GM18499 (cell line): ENCODE data around the gene ZNF311.
"Not testable (repeated sequence)": the region's sequence is repeated elsewhere in the genome, so short reads cannot be mapped to it uniquely, and the experiment has no call there.

Experiments
- ATAC-seq: cut with Tn5 transposase; IDR thresholded peaks from one replicate; pipeline ENCODE4 v1.9.1; 2021; ENCODE audit warnings: moderate number of reproducible peaks; ENCODE audit not compliant: insufficient read depth, unreplicated experiment

The ZNF311 gene

DNA sequence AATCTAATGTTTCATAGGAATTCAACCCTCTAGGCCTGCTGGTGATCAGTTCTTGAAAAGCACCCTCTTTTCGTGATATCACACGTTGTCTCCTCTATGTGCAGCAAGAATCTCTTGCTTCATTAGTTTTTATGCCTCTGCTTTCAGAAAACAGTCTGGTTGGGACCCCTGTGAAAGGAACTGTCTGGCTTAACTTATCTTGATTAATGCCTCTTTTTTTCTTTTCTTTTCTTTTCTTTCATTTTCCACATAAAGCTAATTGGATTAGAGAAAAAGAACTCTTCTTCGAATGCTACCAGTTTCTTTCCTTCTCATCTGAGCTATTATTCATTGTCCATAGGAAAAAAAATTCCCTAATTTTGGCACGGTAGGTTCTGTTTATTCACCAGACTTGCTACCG lies 21.3 kb downstream of the ZNF311 start:
- no peak for ATAC-seq

DNA sequence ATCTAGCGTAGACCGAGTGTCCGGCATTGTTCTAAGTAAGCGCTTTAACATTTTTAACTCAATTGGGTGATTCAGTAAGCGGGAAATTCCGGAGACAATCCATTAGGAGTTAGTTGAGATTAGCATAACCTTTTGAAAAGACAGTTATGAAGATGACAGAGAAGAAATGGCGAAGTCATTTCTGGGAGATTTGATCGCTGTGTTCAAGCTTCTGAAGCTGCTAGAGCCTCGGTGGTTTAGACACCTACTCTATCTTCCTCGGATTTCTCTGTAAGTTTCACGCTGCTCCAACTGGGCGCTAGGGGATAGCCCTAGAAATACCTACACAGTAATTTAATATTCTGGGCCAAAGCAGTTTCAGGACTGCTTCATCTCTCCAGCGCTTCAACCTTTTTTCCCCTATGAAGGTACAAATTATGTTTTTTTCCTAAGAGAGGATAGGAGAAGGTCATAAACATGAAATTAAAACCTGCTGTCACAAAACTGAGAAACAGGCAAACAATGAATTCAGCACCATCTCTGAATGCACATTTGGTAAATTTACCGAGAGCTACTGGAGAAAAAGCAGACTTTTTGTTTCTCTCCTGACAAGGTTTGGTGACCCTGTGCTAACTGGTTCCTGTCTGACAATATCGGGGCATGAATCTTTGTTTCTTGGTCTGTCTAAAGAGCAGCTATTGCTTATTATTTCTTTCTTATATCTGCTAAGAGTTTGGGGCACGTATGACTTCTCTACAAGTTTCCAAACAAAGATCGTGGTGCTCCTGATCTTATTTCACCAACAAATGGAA lies 22.4 kb downstream of the ZNF311 start:
- no peak for ATAC-seq

DNA sequence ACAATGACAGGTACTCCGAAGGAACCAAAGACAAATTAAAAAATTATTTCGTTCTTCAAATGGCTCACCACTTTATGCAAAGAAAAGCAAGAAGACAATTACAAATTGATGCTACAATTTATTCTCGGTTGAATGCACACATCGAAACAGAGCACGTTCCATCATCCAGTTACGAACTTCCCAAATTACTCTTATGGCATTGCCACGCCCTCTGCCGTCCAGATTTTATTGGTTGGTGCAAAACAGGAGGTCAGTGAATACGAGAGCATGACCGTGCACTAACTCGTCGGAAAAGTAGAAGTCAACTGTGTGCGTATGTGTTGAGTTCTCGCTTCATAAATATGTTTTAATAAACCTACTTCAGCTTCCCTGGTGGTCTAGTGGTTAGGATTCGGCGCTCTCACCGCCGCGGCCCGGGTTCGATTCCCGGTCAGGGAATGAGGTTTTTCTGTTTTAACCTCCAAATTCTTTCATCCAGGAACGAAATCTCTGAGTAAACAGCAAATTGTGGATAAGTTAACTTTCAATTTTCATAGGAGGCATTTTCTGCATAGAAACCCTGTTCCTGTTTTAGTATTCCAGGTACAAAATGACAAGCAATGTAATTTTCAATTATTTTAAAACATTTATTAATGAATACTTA lies 23.2 kb downstream of the ZNF311 start:
- no peak for ATAC-seq

DNA sequence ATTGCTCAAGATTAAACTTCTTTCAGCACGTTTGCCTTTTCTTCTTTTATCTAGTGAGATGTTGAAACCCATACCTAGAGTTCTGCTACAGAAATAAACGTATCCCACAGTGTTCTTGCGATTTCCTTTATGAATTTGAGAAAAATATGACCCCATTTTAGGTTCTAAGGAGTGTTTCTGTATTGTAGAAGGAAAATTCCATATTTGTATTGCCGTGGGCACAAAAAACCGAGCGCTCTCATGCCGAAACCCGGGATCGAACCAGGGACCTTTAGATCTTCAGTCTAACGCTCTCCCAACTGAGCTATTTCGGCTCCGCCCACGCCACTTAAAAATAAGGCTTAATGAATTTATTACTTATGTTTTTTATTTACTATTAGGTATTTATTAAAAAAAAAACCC lies 23.7 kb downstream of the ZNF311 start:
- ATAC-seq: no peak

DNA sequence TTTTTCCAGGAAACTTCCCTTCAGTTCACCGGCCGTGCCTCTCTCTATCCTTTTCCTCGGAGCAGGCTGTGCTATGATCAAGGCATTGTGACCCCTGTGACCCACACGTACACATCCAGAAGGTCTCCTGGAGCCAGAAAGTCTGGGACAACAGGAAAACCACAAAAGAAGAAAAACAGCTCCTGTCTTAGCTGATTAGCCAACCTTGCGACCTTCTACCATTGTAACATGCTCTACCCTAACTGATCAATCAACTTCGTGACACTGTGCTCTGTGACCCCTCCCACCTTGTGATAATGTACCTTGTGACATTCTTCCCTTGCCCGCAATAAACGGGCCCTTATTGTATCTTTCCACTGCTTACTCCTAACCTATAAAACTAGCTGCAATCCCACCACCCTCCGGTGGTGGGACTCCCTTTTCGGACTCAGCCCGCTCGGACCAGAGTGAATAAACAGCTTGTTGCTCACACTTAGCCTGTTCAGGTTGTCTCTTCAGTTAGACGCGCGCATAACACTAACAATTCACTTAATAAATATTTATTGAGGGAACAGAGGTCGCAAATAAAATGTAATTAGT lies 24.2 kb downstream of the ZNF311 start:
- ATAC-seq: no peak

DNA sequence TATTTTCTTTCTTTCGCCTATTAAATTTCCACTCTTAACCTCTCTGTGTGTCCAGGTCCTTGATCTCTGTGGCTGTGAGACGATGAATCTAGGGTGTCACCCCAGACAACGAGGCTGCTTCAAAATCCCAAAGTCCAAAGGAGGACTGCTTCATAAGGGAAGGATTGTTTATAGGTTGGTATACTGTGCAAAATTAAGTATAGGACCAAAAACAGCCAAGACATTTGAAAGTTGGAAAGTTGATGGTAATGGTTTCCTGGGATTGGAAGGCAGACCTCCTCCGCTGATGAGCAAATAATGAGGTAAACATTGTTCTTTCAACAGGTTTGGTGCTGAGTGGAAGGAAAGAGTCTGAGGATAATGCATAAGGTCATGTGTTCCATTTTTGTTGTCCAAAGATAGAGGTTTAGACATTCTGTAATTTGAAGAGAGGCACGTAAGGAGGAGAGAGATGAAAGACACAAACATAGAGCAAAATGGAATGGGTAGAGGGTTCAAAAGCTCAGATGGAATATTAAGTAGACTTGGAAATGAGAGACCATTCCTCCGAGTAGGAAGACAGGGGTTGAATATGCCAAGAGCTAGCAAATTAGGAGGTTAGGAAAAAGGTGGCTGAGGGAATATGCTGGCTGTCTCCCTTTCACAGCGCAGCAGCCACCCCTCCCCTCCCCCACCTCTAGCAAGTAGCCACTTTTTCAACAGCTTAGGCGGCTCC lies 24.8 kb downstream of the ZNF311 start:
- no peak for ATAC-seq

DNA sequence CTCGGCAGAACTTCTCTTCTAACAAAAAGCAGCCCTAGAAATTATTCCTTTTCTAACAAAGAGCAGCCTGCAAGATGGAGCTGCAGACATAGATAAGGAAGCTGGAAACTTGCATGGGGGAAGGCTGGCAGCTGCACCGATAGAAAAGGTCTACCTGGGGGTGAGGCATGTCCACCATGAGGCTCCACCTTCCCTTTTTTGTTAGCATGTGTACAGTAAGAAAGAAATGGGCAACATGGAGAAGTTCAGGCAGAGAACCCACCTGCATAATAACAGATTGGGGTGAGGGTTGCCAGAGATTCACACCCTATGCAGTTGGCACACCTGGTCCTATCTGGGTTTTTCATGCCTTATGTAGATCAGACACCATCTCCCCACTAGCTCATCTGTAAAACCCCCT lies 25.4 kb downstream of the ZNF311 start:
- ATAC-seq: no peak

DNA sequence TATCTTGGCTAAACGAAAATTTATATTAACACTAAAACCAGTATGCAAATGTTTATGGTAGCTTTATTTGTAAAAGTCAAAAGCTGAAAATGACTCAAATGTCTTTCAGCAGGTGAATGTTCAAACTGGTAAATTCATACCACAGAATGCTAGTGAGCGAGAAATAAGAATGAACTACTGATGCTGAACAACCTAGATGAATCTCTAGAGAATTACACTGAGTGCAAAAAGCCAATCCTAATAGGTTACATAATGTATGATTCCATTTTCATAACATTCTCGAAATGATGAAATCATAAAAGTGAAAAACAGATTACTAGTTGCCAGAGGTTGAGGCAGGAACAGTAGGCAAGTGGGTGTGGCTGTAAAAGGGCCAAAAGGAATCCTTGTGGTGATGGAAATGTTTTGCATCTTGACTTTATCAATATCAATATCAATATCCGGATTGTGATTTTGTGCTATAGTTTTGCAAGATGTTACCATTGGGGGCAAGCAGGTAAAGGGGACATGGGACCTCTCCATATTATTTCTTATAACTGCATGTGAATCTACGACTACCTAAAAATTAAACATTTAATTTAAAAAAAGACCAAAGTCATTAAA lies 26.1 kb downstream of the ZNF311 start:
- ATAC-seq: no peak

DNA sequence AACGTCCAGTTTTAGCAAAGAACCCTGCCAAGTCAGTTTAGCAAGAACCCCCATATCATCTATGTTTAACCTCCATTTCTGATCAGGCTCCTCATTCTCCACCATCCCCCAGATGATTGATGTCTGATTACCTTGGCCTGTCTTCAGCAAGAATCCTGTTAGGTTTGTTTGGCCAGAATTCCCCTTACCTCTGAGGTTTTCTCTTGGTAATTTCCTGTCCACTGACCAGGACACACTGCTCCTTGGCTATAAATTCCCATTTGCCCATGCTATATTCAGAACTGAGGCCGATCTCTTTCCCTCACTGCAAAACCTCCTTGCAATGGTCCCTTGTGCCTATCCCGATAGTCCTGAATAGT lies 27.0 kb downstream of the ZNF311 start:
- ATAC-seq: no peak

DNA sequence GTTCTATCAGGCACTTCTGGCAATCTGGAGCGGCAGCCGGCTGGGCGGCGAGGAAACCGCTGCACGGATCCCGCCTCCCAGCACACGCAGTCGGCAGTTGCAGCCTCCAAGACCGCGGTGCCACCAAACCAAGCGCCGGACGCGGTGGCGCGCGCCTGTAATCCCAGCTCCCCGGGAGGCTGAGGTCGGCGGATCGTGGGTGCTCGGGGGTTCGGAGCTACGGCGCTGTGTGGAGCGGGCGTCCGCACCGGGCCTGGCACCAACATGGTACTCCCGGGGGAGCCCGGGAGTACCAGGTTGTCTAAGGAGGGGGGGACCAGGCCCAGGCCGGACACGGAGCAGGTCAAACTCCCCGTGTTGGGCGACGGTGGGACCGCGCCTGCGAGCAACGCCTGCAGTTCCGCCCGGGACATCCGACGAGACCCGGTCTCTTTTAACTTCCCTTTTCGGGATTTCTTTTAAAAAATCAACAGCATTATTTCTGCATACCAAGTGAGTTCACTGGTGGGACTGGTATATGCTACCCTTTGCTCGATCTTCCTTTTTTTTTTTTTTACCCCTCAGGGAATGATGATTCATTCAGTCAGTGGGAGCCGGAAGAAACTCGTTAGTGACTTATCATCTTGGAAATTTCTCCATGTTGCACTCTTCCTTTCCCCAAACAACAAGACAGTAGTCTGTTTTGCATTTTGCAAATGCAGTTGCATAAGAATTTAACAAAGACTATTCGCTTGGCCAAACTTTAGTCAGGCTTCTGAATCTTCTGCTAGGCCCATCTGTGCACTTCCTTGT lies 27.6 kb downstream of the ZNF311 start:
- no peak for ATAC-seq

DNA sequence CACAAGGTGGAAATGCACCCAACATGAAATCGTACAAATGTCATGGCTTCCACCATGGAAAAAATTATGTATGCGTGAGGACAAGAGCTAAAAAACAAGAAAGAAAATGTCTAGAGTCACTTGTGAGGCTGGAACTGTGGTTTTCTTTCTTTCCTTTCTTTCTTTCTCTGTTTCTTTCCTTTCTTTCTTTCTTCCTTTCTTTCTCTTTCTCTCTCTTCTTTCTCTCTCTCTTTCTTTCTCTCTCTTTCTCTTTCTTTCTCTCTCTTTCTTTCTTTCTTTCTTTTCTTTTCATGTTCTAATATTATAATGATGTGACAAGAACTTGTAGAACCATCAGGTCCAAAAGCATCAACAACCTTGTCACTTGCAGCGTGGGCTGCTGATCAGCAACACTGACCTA lies 28.4 kb downstream of the ZNF311 start:
- ATAC-seq: no peak

DNA sequence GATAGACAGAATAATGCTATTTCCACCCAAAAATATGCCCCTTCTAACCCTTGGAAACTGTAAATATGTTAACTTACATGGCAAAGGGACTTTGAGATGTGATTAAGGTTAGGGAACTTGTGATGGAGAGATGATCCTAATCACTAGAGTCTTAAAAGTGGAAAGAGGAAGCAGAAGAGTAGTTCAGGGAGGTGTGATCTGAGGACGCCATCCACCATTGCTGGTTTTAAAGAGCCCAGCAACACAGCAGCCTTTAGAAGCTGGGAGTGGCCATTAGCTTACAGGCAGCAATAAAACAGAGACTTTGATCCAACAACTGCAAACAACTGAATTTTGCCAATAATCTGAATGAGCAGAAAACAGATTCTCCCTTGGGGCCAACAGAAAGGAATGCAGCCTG lies 30.6 kb downstream of the ZNF311 start:
- no peak for ATAC-seq

DNA sequence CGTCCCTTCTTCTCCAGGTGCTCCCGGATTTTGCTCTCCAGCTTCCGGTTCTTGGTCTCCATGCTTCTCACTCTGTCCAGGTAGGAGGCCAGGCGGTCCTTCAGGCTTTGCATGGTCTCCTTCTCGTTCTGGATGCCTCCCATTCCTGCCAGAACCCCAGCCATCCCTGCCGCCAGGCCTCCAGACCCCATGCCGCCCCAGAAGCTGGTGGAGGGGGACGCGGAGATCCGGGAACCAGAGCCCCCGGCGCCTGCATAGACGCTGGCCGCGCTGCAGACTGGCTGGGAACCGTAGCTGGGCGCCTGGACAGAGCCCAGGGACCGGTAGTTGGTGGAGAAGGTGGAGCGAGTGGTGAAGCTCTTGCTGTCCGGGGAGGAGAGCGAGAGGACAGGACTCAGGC lies 35.1 kb downstream of the ZNF311 start:
- ATAC-seq: not testable (repeated sequence)

DNA sequence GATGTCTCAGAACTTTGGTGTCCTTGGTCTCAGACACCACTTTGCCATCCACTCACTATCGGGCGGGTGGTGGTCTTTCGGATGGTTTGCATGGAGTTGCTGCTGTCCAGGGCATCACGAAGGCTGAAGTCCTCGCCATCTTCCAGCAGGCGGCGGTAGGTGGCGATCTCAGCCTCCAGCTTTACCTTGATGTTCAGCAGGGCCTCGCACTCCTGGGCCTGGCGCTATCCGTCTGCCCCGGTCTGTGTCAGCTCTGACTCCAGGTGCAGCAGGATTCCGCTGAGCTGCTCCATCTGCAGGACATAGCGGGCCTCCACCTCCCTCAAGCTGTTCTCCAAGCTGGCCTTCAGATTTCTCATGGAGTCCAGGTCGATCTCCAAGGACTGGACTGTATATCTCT lies 36.0 kb downstream of the ZNF311 start:
- no peak for ATAC-seq

DNA sequence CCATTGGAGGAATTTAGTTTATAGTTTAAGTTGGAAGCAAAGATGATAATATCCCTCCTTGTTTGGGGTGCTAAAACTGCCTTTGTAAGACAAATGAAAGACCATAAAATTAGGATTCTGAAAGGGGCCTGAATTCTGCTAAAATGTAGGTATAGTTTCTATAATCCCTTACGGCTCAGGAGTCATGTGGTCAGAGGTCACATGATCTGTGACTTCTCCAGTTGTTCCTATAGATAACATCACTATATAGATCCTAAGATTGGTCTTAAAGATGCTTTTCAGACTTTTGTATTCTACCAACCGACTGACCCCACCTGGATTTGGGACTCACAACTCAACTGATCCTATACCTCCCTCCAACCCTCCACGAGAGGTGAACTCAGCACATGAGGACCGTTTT lies 36.6 kb downstream of the ZNF311 start:
- no peak for ATAC-seq

DNA sequence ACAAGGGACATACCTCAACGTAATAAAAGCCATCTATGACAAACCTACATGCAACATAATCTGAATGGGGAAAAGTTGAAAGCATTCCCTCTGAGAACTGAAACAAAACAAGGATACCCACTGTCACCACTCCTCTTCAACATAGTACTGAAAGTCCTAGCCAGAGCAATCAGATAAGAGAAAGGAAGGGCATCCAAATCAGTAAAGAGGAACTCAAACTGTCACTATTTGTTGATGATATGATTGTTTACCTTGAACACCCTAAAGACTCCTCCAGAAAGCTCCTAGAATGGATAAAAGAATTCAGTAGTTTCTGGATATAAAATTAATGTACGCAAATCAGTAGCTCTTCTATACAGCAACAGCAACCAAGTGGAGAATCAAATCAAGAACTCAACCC lies 39.4 kb downstream of the ZNF311 start:
- ATAC-seq: no peak

DNA sequence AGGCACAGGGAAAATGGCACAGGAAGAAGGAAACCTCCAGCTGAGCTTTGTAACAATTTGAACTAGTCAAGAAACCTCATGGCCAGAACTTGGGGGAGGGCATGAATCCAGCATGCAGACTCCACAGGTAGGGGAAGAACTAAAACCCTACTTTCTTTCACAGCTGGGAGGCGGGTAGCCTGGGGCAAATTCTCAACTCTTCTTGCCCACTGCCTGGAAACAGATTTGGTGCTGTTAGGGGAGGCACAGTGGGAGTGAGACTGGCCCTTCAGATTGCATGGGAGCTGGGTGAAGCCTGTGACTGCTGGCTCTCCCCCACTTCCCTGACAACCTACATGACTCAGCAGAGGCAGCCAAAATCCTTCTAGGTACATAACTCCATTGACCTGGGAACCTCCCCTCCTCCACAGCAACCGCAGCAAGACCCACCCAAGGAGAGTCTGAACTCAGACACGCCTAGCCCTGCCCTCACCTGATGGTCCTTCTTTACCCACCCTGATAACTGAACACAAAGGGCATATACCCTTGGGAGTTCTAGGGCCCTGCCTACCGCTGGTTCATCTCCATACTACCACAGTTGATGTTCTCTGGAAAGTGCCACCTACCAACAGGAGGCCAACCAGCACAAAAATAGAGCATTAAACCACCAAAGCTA lies 44.1 kb downstream of the ZNF311 start:
- ATAC-seq: no peak

DNA sequence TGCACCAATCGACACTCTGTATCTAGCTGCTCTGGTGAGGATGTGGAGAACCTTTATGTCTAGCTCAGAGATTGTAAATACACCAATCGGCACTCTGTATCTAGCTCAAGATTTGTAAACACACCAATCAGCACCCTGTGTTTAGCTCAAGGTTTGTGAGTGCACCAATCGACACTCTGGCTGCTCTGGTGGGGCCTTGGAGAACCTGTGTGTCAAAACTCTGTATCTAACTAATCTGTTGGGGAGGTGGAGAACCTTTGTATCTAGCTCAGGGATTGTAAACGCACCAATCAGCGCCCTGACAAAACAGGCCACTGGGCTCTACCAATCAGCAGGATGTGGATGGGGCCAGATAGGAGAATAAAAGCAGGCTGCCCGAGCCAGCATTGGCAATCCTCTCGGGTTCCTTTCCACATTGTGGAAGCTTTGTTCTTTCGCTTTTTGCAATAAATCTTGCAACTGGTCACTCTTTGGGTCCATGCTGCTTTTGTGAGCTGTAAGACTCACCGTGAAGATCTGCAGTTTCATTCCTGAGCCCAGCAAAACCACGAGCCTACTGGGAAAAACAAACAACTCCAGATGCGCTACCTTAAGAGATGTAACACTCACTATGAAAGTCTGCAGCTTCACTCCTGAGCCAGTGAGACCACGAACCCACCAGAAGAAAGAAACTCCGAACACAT lies 46.4 kb downstream of the ZNF311 start:
- ATAC-seq: not testable (repeated sequence)

DNA sequence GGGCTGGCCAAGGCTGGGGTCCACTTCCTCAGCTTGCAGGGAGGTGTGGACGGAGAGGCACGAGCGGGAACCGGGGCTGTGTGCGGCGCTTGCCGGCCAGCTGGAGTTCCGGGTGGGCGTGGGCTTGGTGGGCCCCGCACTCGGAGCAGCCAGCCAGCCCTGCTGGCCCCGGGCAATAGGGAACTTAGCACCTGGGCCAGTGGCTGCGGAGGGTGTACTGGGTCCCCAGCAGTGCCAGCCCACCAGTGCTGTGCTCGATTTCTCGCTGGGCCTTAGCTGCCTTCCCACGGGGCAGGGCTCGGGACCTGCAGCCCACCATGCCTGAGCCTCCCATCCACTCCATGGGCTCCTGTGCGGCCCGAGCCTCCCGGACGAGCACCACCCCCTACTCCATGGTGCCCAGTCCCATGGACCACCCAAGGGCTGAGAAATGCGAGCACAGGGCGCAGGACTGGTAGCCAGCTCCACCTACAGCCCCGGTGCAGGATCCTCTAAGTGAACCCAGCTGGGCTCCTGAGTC lies 47.3 kb downstream of the ZNF311 start:
- ATAC-seq: not testable (repeated sequence)
